Kidney glomerular epithelial cell (primary cell): ENCODE measurements around the gene IL1RL1.

Experiments
- DNase-seq: peaks from one replicate; lab custom pipeline; 2025; lab: John Stamatoyannopoulos, UW

The IL1RL1 gene

GRCh38 chr2:102310964-102311640 lies at the start of gene IL1RL1:
Gene IL1RL1, plus strand, starts transcription at chr2:102311563. Its CDS starts 26,702 bp downstream, at chr2:102338265.
- DNase-seq = no peak

GRCh38 chr2:102262216-102263129 lies 48.9 kb upstream of the IL1RL1 start:
- DNase-seq = no peak

- DNase-seq = no peak
Measured at GRCh38 chr2:102264952-102265351, 46.4 kb upstream of the IL1RL1 start.

GRCh38 chr2:102266204-102266603 lies 45.2 kb upstream of the IL1RL1 start:
- DNase-seq = no peak

DNA sequence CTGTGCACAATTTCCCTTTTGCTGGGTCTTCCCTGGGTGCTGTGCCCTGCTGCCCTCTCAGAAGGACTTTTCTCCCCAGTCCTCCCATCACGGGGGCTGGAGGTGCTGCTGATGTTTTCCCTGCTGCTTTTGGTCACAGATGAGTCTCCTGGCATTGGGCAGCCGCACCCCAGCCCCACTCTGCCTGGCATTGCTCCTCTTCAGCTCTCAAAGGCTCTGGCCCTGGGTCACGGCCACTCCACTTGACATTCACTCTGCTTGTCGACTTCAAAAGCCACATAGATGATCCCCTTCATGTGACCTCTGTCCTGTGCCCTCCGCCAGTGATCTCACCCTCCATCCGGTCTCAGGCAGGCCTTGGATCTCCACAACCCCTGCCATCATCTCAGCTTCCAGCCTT lies 43.6 kb upstream of the IL1RL1 start:
- no peak for DNase-seq

DNA sequence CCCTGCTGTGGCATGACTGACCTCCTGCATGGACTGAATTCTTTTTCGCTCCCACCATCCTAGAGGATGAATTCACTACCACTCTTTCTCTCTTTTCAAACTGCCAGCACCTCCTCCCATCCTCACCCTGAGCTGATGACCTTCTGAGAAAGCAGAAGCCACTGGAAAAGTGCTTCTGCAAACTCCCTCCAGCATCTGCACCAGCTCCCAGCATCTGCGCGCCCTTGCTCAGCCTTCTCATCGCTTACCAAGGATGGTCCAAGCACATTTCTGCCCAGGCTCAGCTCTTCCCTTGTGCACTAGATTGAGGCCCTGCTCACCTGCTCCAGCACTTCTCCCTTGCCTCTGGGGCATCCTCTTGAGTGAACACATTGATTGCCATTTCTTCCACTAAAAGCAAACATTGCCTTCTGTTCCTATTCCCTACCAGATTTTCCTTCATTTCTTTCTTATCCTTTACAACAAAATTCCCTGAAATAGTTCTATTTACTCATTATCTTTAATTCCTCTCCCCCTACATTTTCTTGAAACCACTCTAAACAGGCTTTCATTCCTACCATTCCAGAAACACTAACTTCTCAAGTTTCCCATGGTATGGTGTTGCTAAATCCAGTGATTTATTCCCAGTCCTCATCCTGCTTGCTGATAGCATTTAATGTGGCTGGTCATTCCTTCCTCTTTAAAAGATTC lies 42.7 kb upstream of the IL1RL1 start:
- peak; percentile 21 for DNase-seq

DNA sequence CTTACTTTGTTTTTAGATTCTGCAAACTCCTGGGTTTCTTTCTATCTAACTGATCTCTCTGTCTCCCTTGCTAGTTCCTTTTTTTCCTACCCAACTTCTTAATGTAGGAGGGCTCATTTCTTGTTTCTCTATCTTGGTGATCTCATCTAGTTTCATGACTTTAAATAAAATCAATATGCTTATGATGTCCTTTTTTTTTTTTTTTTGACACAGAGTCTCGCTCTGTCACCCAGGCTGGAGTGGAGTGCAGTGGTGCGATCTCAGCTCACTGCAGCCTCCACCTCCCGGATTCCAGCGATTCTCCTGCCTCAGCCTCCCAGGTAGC lies 42.2 kb upstream of the IL1RL1 start:
- no peak for DNase-seq

DNA sequence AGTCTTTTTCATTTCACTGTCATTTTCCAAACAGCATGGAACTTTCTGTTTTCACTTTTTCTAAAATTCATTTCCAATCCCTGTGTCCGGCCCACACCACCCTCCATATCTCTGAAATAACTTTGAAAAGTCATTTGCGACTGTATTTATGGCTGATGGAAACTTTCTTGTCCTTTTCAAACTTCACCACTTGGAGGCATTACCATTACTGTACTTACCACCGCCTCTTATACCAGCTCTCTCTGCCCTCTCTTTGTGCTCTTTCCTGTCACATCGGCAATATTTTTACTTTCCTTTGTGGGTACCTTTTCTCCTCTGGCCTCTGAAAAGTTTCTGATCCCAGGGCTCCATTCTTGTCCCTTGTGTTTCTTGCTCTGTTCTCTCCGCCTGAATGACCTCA lies 39.5 kb upstream of the IL1RL1 start:
- DNase-seq = no peak

DNA sequence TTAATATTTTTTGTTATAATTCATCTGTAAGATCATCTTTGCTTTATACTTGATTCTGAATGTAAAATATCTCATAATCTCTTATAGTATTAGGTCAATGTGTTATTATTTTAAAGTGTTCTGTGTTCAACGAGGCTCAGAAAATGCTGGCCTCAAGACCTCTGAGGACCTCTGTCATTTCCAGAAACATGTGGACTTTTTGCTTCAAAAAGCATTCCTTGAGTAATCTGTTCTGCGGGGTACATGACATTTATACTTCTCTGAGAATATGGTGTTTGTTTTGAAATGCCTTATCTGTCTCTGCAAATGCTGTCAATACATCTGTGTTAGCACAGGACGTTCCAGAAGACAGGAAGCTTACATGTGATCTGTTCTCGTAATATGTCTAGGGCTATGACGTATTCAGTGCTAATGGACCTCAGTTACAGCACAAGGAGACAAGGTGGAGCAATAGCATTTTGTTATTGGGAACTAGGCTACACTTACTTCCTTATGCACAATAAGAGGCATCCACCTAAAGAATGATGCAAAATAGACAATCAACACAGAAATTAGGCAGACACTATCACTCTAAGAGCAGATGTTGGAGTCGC lies 37.6 kb upstream of the IL1RL1 start:
- no peak for DNase-seq

GRCh38 chr2:102276549-102277201 lies 34.7 kb upstream of the IL1RL1 start:
- no peak for DNase-seq

DNA sequence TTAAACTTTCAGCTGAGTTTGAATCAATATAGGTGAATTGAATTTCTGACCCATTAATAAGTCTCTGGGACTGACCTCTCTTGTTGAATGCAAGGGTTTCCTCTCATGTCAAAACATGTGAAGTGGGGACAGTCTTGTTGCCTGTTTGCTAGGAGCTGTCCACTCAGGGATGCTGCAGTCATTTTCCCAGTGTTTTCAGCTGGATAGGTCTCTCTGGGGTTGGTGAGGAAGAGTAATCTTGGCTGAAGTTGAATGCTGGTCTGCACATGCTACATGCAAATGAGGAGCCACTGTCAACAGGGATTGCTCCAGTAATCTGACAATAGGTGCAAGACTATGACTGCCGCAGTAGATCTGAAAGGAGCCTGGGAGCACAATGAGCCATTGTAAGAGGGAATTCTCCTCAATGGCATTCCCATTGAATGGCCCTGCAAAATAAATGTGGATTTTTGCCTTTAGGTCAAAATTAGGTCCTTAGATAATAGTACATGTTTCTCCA lies 34.1 kb upstream of the IL1RL1 start:
- DNase-seq = no peak

- DNase-seq = no peak
Measured at GRCh38 chr2:102278720-102279390, 32.5 kb upstream of the IL1RL1 start.

GRCh38 chr2:102279391-102279735 lies 32.0 kb upstream of the IL1RL1 start:
- DNase-seq = no peak

- DNase-seq = no peak
Measured at GRCh38 chr2:102282678-102283091, 28.7 kb upstream of the IL1RL1 start.

DNA sequence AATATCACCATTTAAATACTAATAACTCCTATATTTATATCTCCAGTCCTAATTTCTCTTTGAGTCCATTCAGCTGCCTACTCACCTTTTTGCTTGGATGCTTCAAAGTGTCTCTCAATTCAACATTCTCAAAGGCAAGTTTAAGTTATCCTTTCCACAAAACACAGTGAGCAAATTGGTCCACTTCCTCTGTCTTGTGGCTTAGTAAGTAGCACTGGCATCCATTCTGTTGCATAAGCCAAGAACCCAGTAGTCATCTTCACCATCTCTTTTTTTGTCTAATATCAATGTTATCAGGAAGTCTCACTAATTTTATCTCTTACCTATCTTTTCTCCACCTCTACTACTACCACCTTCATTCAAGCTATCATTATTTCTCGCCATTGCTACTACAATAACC lies 27.4 kb upstream of the IL1RL1 start:
- no peak for DNase-seq

DNA sequence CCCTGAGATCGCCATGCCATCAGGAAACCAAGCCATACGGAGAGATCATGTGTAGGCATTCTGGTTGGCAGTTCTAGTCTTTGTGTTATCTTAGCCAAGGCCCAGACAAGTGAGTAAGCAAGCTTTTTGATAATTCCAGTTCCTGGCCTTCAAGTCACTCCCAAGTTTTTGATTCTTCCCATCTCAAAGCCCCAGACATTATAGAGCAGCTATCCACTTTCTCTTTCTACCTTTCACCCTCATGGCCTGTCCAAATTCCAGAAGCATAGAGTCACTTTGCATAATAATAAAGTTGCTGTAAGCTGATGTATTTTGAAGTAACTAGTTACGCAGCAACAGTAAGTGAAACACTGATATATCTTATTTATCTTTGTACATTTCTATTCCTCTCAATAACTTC lies 26.8 kb upstream of the IL1RL1 start:
- DNase-seq = no peak

DNA sequence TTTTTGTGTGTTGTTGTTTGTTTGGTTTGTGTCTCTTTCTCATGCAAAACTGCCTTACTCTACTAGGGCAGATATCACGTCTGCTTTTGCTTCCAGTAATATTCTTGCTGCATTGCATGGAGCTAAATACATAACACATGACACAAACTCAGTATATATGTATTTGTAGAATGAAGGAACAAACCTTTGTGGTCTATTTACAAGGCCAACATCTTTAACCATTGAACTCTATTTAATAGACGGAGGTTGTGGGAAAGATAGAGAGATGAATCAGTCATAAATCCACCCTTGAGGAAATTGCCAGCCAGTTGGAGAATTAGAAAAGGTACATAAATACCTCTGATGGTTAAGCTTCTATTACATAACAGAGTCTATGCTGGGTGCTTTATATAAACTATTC lies 26.0 kb upstream of the IL1RL1 start:
- DNase-seq = no peak

DNA sequence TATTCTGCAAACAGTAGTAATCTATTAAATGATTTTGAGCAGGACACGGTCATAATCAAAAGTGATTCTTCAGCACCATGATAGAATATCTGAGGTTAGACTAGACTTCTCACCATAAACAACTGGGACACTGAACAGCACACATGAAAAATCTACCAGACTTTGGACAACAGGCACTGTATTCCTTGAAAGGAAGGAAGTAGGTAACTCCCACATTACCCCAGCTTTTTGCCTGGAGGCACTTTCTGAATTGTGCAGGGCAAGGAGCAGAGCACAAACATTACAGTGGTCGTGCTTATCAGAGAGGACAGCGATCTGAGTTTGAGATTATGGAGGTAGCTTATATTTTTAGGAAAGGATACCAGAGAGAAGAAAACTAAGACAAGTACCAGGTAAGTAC lies 25.3 kb upstream of the IL1RL1 start:
- DNase-seq = no peak

DNA sequence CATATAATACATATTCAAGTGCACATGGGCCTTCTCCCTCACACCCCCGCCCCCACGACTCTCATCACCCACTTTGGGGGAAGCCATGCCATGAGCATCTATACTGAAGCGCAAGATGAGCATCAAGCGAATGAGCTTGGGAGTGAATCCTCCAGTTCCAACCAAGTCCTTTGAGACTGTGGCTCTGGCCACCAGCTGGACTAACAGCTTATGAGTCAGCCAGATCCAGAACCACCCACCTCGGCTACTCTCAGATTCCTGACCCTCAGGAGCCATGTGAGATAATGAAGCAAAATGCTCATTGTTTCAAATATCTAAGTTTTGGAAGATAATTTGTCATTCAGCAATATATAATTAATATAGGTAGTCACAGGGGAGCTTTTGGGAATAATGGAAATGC lies 22.2 kb upstream of the IL1RL1 start:
- DNase-seq = no peak

DNA sequence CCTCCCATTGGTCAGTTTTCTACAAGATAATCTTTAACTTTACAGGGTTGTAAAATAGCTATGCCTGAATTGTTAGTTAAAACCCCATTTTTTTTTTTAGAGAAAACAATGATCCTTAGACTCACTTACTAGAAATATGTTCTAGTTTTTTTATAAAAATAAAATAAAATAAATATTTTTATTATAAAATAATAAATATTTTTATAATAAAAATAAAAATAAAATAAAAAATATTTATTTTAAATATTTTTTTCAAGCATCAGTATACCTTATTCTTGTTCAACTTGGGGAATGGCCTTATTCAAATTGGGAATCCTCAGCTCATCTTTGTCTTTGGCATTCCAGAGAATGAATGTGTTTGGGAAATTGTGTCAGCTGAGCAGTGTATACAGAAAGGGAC lies 20.8 kb upstream of the IL1RL1 start:
- DNase-seq = no peak

DNA sequence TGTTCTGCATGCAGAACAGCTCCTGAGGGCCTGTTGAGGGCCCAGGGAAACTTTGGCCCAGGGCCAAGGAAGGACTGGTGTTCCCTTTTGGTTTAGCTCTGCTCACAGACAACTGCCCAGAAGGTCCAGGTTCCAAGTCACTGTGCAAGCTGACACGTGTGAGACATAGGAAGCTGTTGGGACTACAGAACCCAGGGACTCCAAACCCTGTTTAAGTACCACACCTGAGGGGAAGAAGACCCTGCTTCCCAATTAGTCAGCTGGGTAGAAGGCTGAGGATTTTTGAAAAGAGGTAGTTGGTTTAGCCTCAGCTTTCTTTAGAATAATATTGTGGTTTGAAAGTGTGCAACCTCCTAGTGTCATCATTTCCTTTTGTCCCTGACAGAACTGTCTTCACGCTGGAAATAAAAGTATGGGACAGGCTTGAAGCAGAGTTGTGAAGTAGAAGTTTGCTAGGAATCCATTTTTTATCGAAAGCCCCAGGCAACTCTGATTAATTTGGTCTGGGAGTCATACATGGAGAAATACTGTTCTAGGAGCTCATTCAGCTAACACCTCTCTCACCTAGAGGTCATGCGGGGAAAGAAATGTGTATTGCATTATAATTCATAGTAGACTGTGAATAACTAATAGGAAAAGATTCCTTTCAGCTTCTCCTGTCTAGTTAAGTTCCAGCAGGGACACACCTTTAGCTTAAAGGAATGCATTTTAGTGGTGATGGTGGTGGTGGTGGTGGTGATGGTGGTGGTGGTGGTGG lies 19.9 kb upstream of the IL1RL1 start:
- no peak for DNase-seq
